WTC11 (cell line): ENCODE measurements around the gene REXO2. TPM values are rescaled to one million over a fixed set of nuclear protein-coding genes. Genes with fewer than 3 reads are reported as not detected.

Experiments used
- ATAC-seq: fragments of 200-7000 bp; cut with Tn5 transposase; 2 replicates; pipeline ENCODE4 v1.10.0; 2021; ENCODE audit warnings: mild to moderate bottlenecking, moderate library complexity
- CTCF ChIA-PET: fragments of 300-600 bp; sonication (Branson Sonifier 250); formaldehyde crosslinking; loops from one replicate; lab custom pipeline; 2021; ENCODE audit warnings: antibody characterized with exemption; lab: Charles Lee
- POLR2A ChIA-PET: fragments of 350-600 bp; sonication (Branson Sonifier 250); formaldehyde crosslinking; loops from one replicate; lab custom pipeline; 2021; ENCODE audit warnings: antibody characterized with exemption; lab: Charles Lee
- DNase-seq: peaks from one replicate; pipeline ENCODE4 v3.0.0; 2021; ENCODE audit warnings: low spot score
- H3K27ac Mint-ChIP-seq: 2 replicates; pipeline ENCODE4 v1.8.0; 2021; ENCODE audit warnings: mixed read lengths
- H3K27me3 Mint-ChIP-seq: 2 replicates; pipeline ENCODE4 v1.8.0; 2021; ENCODE audit warnings: low read depth, mild to moderate bottlenecking, moderate library complexity, mixed read lengths
- H3K36me3 Mint-ChIP-seq: 2 replicates; pipeline ENCODE4 v1.8.0; 2021; ENCODE audit warnings: mixed read lengths
- H3K4me1 Mint-ChIP-seq: 2 replicates; pipeline ENCODE4 v1.8.0; 2022; ENCODE audit warnings: mixed read lengths
- H3K4me3 Mint-ChIP-seq: 2 replicates; pipeline ENCODE4 v1.8.0; 2021; ENCODE audit warnings: mild to moderate bottlenecking, moderate library complexity, mixed read lengths
- H3K9me3 Mint-ChIP-seq: 2 replicates; pipeline ENCODE4 v1.8.0; 2021; ENCODE audit warnings: mixed read lengths
- CREB1 ChIP-seq: sonication (generic); formaldehyde crosslinking; IDR thresholded peaks from 2 replicates; pipeline ENCODE4 v1.8.0; 2023; ENCODE audit warnings: mild to moderate bottlenecking, missing genetic modification reagents
- ESRRA ChIP-seq: sonication (generic); formaldehyde crosslinking; IDR thresholded peaks from 2 replicates; pipeline ENCODE4 v1.8.1; 2022; ENCODE audit warnings: mild to moderate bottlenecking, missing genetic modification reagents, borderline replicate concordance
- FOXK1 ChIP-seq: sonication (generic); formaldehyde crosslinking; IDR thresholded peaks from 2 replicates; pipeline ENCODE4 v1.8.0; 2022; ENCODE audit warnings: mild to moderate bottlenecking, moderate library complexity, missing genetic modification reagents
- JUN ChIP-seq: sonication (generic); formaldehyde crosslinking; IDR thresholded peaks from 2 replicates; pipeline ENCODE4 v1.8.0; 2023; ENCODE audit warnings: mild to moderate bottlenecking, missing genetic modification reagents
- MYBL2 ChIP-seq: sonication (generic); formaldehyde crosslinking; IDR thresholded peaks from 2 replicates; pipeline ENCODE4 v1.8.1; 2023; ENCODE audit warnings: mild to moderate bottlenecking, moderate library complexity, missing genetic modification reagents
- NR3C1 ChIP-seq: sonication (generic); formaldehyde crosslinking; conservative IDR thresholded peaks from 2 replicates; pipeline ENCODE4 v1.8.1; 2023; ENCODE audit warnings: low read depth, mild to moderate bottlenecking, missing genetic modification reagents
- ZNF121 ChIP-seq: sonication (generic); formaldehyde crosslinking; IDR thresholded peaks from 2 replicates; pipeline ENCODE4 v1.8.0; 2023; ENCODE audit warnings: missing genetic modification reagents
- ZNF219 ChIP-seq: sonication (generic); formaldehyde crosslinking; IDR thresholded peaks from 2 replicates; pipeline ENCODE4 v1.8.0; 2023; ENCODE audit warnings: missing genetic modification reagents, mild to moderate bottlenecking, borderline replicate concordance
- ZNF317 ChIP-seq: sonication (generic); formaldehyde crosslinking; IDR thresholded peaks from 2 replicates; pipeline ENCODE4 v1.8.1; 2023; ENCODE audit warnings: low read depth, mild to moderate bottlenecking, moderate library complexity, missing genetic modification reagents, borderline replicate concordance
- total RNA-seq: library from RNA; stranded (reverse); gene quantifications from 3 replicates; pipeline ENCODE4 v1.2.3, GENCODE V29; 2021
- TF ChIP-seq, protein P1 (sequence below): fragments of 250-450 bp; sonication (Bioruptor Pico); IDR thresholded peaks from 2 replicates; pipeline ENCODE4 v1.9.0; 2021; ENCODE audit warnings: moderate library complexity, mild to moderate bottlenecking, inconsistent platforms, borderline replicate concordance
- TF ChIP-seq, protein P2 (sequence below): sonication (generic); formaldehyde crosslinking; IDR thresholded peaks from 2 replicates; pipeline ENCODE4 v1.8.1; 2022; ENCODE audit warnings: mild to moderate bottlenecking, moderate library complexity, missing genetic modification reagents
- TF ChIP-seq, protein P3 (sequence below): sonication (generic); formaldehyde crosslinking; IDR thresholded peaks from 2 replicates; pipeline ENCODE4 v1.8.1; 2023; ENCODE audit warnings: mild to moderate bottlenecking, moderate library complexity, missing genetic modification reagents
- TF ChIP-seq, protein P4 (sequence below): sonication (generic); formaldehyde crosslinking; IDR thresholded peaks from 2 replicates; pipeline ENCODE4 v1.8.1; 2023; ENCODE audit warnings: mild to moderate bottlenecking, missing genetic modification reagents, moderate library complexity
- TF ChIP-seq, protein P5 (sequence below): sonication (generic); formaldehyde crosslinking; IDR thresholded peaks from 2 replicates; pipeline ENCODE4 v1.8.1; 2022; ENCODE audit warnings: mild to moderate bottlenecking, missing genetic modification reagents, moderate library complexity, borderline replicate concordance
- TF ChIP-seq, protein P6 (sequence below): fragments of 250-450 bp; sonication (Bioruptor Pico); IDR thresholded peaks from 2 replicates; pipeline ENCODE4 v1.9.0; 2021; ENCODE audit warnings: mild to moderate bottlenecking, borderline replicate concordance
- TF ChIP-seq, protein P7 (sequence below): sonication (generic); formaldehyde crosslinking; IDR thresholded peaks from 2 replicates; pipeline ENCODE4 v1.8.0; 2022; ENCODE audit warnings: mild to moderate bottlenecking, missing genetic modification reagents

The REXO2 gene
- total RNA-seq, 1 experiment from 2014 or later: 98.8 TPM

- Mint-ChIP-seq H3K4me3 (no peak overlapping the region), H3K4me1 (peaks cover 55% of the 10 kb centered on the region), H3K27me3 (no peaks in the 10 kb centered on the region; the same call in 1 of the 2 replicates), H3K9me3 (peaks cover 22% of the 10 kb centered on the region), H3K36me3 (peaks cover 5% of the 10 kb centered on the region; the same call in 1 of the 2 replicates), H3K27ac (no peak overlapping the region)
- POLR2A ChIA-PET: no interaction called here
- DNase-seq (no peak), ATAC-seq (no peak)
- TF ChIP-seq CREB1 (CRISPR knock-in tag) (no peak), ZNF317 (CRISPR knock-in tag) (no peak), MYBL2 (no peak), NR3C1 (CRISPR knock-in tag) (no peak), ESRRA (no peak), ZNF219 (CRISPR knock-in tag) (no peak), JUN (CRISPR knock-in tag) (no peak), FOXK1 (no peak), ZNF121 (CRISPR knock-in tag) (no peak)
- TF ChIP-seq, protein P1, sequence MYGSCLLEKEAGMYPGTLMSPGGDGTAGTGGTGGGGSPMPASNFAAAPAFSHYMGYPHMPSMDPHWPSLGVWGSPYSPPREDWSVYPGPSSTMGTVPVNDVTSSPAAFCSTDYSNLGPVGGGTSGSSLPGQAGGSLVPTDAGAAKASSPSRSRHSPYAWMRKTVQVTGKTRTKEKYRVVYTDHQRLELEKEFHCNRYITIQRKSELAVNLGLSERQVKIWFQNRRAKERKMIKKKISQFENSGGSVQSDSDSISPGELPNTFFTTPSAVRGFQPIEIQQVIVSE (CRISPR knock-in tag): no peak
- TF ChIP-seq, protein P2, sequence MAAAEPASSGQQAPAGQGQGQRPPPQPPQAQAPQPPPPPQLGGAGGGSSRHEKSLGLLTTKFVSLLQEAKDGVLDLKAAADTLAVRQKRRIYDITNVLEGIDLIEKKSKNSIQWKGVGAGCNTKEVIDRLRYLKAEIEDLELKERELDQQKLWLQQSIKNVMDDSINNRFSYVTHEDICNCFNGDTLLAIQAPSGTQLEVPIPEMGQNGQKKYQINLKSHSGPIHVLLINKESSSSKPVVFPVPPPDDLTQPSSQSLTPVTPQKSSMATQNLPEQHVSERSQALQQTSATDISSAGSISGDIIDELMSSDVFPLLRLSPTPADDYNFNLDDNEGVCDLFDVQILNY (CRISPR knock-in tag): no peak
- TF ChIP-seq, protein P3, sequence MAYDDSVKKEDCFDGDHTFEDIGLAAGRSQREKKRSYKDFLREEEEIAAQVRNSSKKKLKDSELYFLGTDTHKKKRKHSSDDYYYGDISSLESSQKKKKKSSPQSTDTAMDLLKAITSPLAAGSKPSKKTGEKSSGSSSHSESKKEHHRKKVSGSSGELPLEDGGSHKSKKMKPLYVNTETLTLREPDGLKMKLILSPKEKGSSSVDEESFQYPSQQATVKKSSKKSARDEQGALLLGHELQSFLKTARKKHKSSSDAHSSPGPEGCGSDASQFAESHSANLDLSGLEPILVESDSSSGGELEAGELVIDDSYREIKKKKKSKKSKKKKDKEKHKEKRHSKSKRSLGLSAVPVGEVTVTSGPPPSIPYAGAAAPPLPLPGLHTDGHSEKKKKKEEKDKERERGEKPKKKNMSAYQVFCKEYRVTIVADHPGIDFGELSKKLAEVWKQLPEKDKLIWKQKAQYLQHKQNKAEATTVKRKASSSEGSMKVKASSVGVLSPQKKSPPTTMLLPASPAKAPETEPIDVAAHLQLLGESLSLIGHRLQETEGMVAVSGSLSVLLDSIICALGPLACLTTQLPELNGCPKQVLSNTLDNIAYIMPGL: no peak
- TF ChIP-seq, protein P4, sequence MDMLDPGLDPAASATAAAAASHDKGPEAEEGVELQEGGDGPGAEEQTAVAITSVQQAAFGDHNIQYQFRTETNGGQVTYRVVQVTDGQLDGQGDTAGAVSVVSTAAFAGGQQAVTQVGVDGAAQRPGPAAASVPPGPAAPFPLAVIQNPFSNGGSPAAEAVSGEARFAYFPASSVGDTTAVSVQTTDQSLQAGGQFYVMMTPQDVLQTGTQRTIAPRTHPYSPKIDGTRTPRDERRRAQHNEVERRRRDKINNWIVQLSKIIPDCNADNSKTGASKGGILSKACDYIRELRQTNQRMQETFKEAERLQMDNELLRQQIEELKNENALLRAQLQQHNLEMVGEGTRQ (CRISPR knock-in tag): no peak
- TF ChIP-seq, protein P5, sequence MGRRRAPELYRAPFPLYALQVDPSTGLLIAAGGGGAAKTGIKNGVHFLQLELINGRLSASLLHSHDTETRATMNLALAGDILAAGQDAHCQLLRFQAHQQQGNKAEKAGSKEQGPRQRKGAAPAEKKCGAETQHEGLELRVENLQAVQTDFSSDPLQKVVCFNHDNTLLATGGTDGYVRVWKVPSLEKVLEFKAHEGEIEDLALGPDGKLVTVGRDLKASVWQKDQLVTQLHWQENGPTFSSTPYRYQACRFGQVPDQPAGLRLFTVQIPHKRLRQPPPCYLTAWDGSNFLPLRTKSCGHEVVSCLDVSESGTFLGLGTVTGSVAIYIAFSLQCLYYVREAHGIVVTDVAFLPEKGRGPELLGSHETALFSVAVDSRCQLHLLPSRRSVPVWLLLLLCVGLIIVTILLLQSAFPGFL (CRISPR knock-in tag): no peak
- TF ChIP-seq, protein P6, sequence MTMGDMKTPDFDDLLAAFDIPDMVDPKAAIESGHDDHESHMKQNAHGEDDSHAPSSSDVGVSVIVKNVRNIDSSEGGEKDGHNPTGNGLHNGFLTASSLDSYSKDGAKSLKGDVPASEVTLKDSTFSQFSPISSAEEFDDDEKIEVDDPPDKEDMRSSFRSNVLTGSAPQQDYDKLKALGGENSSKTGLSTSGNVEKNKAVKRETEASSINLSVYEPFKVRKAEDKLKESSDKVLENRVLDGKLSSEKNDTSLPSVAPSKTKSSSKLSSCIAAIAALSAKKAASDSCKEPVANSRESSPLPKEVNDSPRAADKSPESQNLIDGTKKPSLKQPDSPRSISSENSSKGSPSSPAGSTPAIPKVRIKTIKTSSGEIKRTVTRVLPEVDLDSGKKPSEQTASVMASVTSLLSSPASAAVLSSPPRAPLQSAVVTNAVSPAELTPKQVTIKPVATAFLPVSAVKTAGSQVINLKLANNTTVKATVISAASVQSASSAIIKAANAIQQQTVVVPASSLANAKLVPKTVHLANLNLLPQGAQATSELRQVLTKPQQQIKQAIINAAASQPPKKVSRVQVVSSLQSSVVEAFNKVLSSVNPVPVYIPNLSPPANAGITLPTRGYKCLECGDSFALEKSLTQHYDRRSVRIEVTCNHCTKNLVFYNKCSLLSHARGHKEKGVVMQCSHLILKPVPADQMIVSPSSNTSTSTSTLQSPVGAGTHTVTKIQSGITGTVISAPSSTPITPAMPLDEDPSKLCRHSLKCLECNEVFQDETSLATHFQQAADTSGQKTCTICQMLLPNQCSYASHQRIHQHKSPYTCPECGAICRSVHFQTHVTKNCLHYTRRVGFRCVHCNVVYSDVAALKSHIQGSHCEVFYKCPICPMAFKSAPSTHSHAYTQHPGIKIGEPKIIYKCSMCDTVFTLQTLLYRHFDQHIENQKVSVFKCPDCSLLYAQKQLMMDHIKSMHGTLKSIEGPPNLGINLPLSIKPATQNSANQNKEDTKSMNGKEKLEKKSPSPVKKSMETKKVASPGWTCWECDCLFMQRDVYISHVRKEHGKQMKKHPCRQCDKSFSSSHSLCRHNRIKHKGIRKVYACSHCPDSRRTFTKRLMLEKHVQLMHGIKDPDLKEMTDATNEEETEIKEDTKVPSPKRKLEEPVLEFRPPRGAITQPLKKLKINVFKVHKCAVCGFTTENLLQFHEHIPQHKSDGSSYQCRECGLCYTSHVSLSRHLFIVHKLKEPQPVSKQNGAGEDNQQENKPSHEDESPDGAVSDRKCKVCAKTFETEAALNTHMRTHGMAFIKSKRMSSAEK (CRISPR knock-in tag): no peak
- TF ChIP-seq, protein P7, sequence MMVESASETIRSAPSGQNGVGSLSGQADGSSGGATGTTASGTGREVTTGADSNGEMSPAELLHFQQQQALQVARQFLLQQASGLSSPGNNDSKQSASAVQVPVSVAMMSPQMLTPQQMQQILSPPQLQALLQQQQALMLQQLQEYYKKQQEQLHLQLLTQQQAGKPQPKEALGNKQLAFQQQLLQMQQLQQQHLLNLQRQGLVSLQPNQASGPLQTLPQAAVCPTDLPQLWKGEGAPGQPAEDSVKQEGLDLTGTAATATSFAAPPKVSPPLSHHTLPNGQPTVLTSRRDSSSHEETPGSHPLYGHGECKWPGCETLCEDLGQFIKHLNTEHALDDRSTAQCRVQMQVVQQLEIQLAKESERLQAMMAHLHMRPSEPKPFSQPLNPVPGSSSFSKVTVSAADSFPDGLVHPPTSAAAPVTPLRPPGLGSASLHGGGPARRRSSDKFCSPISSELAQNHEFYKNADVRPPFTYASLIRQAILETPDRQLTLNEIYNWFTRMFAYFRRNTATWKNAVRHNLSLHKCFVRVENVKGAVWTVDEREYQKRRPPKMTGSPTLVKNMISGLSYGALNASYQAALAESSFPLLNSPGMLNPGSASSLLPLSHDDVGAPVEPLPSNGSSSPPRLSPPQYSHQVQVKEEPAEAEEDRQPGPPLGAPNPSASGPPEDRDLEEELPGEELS (CRISPR knock-in tag): no peak
- CTCF ChIA-PET: no interaction called here
These were observed 44.7 kb downstream of the REXO2 start for GRCh38 chr11:114483929-114484328.
